ENCODE results near the gene ABCG2.

GRCh38 chr4:88130003-88130402 is 28.4 kb downstream of the ABCG2 start:
- no peak for TF ChIP-seq POLR2A (IDR thresholded peaks at IDR 0.05; ENCODE audit: borderline replicate concordance, extremely low read depth, insufficient read depth, insufficient read length)
- no peak for TF ChIP-seq REST (IDR thresholded peaks at IDR 0.05; ENCODE audit: low read depth)
- no peak for TF ChIP-seq YY1 (IDR thresholded peaks at IDR 0.05; ENCODE audit: extremely low read depth, insufficient replicate concordance, low read depth, low read length)
